Body of pancreas (tissue), 4 donors: ENCODE measurements around the gene TMEM94. TPM values are rescaled to one million over a fixed set of nuclear protein-coding genes. Genes with fewer than 3 reads are reported as not detected.

Source experiments
- ATAC-seq: fragments of 150-250 bp; one replicate; pipeline ENCODE4 v1.9.1; 2016
- DNase-seq, 4 donors: peaks; one replicate each; pipeline ENCODE4 v3.0.0-alpha.2; 2019
- H3K27ac ChIP-seq, 4 donors: fragments of 200-600 bp; sonication (generic); 1 replicate in 3 of 4; 2 replicates in 1 of 4; pipeline versions ENCODE4 v1.5.1 to v1.6.1; 2016 to 2019; ENCODE audit warnings: mild to moderate bottlenecking in 1 of 4, mixed read lengths in 1 of 4, moderate library complexity in 1 of 4
- H3K27me3 ChIP-seq, 2 donors: fragments of 200-600 bp; sonication (generic); one replicate each; pipeline ENCODE4 v1.6.0; 2016; ENCODE audit warnings: mild to moderate bottlenecking in 1 of 2
- H3K36me3 ChIP-seq, 2 donors: fragments of 200-600 bp; sonication (generic); replicated peaks in 1 of 2; 2 replicates each; pipeline ENCODE4 v1.5.1; 2016; ENCODE audit warnings: low read depth in 2 of 2; ENCODE audit not compliant: insufficient read depth in 1 of 2
- H3K4me1 ChIP-seq: fragments of 200-600 bp; sonication (generic); one replicate; pipeline ENCODE4 v1.6.0; 2016
- H3K4me3 ChIP-seq, 2 donors: fragments of 200-600 bp; sonication (generic); 1 replicate in 1 of 2; 2 replicates in 1 of 2; pipeline ENCODE4 v1.5.1; 2016 to 2019
- H3K9me3 ChIP-seq, 3 donors: fragments of 200-600 bp; sonication (generic); 1 replicate in 2 of 3; 2 replicates in 1 of 3; pipeline ENCODE4 v1.5.1; 2016
- CTCF ChIP-seq, 7 experiments: fragments of 450-650 bp in 4 of 7; fragments of 200-600 bp in 3 of 7; sonication (generic) in 3 of 7; IDR thresholded peaks; one replicate each; pipeline ENCODE4 v1.5.1; 2016 to 2019; ENCODE audit warnings: antibody characterized with exemption in 7 of 7
- POLR2A ChIP-seq, 3 donors: fragments of 450-650 bp; IDR thresholded peaks; one replicate each; pipeline ENCODE4 v1.6.1; 2016; ENCODE audit warnings: antibody characterized with exemption in 3 of 3, mild to moderate bottlenecking in 2 of 3
- WGBS, 2 donors: methylation state at CpG; one replicate each; pipeline ENCODE4 v1.1.5; 2017; 5-methylcytosine and 5-hydroxymethylcytosine counted together
- intact Hi-C: fragments of 100-400 bp; cut with DNase I; formaldehyde crosslinking; loops from one replicate; pipeline ENCODE4 v1.15.1; 2023
- total RNA-seq, 2 donors: library from RNA; depleted of rRNA; stranded (reverse); fragments of >200 nt; gene quantifications; one replicate each; pipeline ENCODE4 v1.1.0, GENCODE V29; 2016

The TMEM94 gene
- total RNA-seq, 2 donors from 2014 or later = 27.2 to 145 TPM

- ATAC-seq = no peak
Observed at GRCh38 chr17:75494326-75494877, 38.0 kb downstream of the TMEM94 start.

GRCh38 chr17:75496005-75496404, 39.6 kb downstream of the TMEM94 start:
- DNase-seq (no peak), ATAC-seq (no peak)
- Histone ChIP-seq H3K4me3 (no peak overlapping the region), H3K36me3 (peaks cover 0 to 15% of the 10 kb centered on the region in 2 donors), H3K27ac (no peak overlapping the region), H3K4me1 (peaks cover under 1% of the 10 kb centered on the region), H3K27me3 (no peaks in the 10 kb centered on the region), H3K9me3 (no peaks in the 10 kb centered on the region)
- WGBS, 2 donors = 93 to 100% methylated on average over 1 to 11 of the region's 11 CpGs
- TF ChIP-seq POLR2A (IDR thresholded peaks at IDR 0.05) (no peak), CTCF (IDR thresholded peaks at IDR 0.05) (no peak)
- intact Hi-C loops = no loop called here

More at GRCh38 chr17:75494326-75494877, 38.0 kb downstream of the TMEM94 start:
- Histone ChIP-seq H3K4me1 (peaks cover 12% of the 10 kb centered on the region), H3K27me3 (no peaks in the 10 kb centered on the region), H3K36me3 (peaks cover 0 to 13% of the 10 kb centered on the region in 2 donors), H3K27ac (no peak overlapping the region), H3K9me3 (no peaks in the 10 kb centered on the region), H3K4me3 (no peak overlapping the region)
- intact Hi-C loops = no loop called here
- TF ChIP-seq POLR2A (IDR thresholded peaks at IDR 0.05) = no peak
- no peak for TF ChIP-seq CTCF (IDR thresholded peaks at IDR 0.05)
- no peak for DNase-seq
- 90 to 96% methylated on average over 13 to 14 of the region's 14 CpGs for WGBS, 2 donors

- no peak for ATAC-seq
- intact Hi-C loops = no loop called here
- H3K36me3 ChIP-seq = peaks cover 0 to 7% of the 10 kb centered on the region in 2 donors
Observed at GRCh38 chr17:75498039-75498725, 41.7 kb downstream of the TMEM94 start.

GRCh38 chr17:75498726-75499213, 42.3 kb downstream of the TMEM94 start:
- WGBS, 2 donors = 66 to 76% methylated on average over 16 of the region's 16 CpGs
- TF ChIP-seq POLR2A (IDR thresholded peaks at IDR 0.05) (no peak), CTCF (IDR thresholded peaks at IDR 0.05) (no peak)
- H3K36me3 ChIP-seq = peaks cover 0 to 6% of the 10 kb centered on the region in 2 donors
- ATAC-seq = no peak
- DNase-seq = no peak
- H3K27ac ChIP-seq = peak overlapping the region in 1 of 4 donors; percentile 2
- no peaks in the 10 kb centered on the region for H3K4me1 ChIP-seq
- no peaks in the 10 kb centered on the region for H3K9me3 ChIP-seq
- intact Hi-C loops = no loop called here
- H3K4me3 ChIP-seq = no peak overlapping the region
- H3K27me3 ChIP-seq = no peaks in the 10 kb centered on the region

More at GRCh38 chr17:75498039-75498725, 41.7 kb downstream of the TMEM94 start:
- no peaks in the 10 kb centered on the region for H3K4me1 ChIP-seq
- DNase-seq = no peak
- no peak overlapping the region for H3K27ac ChIP-seq
- no peak for TF ChIP-seq POLR2A (IDR thresholded peaks at IDR 0.05)
- no peak for TF ChIP-seq CTCF (IDR thresholded peaks at IDR 0.05)
- H3K9me3 ChIP-seq = no peaks in the 10 kb centered on the region
- WGBS, 2 donors = 75 to 82% methylated on average over 14 to 21 of the region's 21 CpGs
- H3K4me3 ChIP-seq = no peak overlapping the region
- H3K27me3 ChIP-seq = no peaks in the 10 kb centered on the region
